Measurements from ENCODE around the gene KDM1B.

Gene KDM1B, protein sequence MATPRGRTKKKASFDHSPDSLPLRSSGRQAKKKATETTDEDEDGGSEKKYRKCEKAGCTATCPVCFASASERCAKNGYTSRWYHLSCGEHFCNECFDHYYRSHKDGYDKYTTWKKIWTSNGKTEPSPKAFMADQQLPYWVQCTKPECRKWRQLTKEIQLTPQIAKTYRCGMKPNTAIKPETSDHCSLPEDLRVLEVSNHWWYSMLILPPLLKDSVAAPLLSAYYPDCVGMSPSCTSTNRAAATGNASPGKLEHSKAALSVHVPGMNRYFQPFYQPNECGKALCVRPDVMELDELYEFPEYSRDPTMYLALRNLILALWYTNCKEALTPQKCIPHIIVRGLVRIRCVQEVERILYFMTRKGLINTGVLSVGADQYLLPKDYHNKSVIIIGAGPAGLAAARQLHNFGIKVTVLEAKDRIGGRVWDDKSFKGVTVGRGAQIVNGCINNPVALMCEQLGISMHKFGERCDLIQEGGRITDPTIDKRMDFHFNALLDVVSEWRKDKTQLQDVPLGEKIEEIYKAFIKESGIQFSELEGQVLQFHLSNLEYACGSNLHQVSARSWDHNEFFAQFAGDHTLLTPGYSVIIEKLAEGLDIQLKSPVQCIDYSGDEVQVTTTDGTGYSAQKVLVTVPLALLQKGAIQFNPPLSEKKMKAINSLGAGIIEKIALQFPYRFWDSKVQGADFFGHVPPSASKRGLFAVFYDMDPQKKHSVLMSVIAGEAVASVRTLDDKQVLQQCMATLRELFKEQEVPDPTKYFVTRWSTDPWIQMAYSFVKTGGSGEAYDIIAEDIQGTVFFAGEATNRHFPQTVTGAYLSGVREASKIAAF

DNA sequence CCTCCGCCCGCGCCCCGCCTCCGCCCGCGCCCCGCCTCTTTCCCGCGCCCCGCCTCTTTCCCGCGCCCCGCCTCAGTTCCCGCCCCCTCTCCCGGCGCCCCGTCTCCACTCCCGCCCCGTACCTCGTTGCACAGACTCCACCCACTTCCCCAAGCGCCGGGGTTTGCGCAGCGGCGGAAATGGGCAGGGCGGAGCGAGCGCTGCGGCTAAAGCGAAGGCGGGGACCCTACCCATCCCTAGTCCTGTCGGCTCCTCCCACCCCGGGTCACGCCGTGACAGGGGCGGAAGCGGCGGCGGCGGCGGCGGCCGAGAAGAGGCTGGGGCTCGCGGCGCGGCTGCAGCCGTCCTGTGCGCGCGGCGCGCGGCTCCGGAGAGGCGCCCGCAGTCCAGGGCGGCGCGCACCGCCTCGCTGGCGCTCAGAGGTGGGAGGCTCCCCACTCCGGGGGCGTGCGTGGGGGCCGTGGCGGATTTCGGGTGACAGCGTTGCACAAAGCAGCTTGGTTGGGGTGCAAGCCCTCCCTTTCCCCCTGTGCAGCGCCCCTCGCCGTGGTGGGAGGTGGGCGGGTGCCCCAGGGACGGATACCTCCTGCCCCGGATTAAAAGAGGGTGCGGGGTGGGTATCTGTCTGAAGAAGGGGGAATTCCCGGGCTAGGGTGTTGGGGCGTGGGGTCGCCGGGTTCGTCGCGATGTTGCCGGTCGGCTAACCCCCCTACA lies at the start of gene KDM1B:
Gene KDM1B, plus strand, starts transcription at position 273 of the 714 bp plus-strand sequence. CDS start 4,474 bp downstream, outside the sequence.
- peak; percentile 99 for DNase-seq

DNA sequence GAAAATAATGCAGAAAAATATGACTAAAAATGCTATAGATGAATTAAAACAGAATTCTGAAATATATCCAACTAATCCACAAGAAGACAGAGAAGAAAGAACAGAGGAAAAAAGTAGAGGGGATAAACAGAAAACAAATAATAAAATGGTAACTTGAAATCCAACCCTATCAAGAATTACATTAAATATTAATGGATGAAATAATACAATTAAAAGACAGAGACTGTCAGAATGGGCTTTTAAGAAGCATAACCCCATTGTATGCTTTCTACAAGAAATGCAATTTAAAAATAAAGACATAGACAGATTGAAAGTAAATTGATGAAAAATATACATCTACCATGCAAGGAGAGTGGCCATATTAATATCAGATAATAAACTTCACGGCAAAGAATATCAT lies 48.2 kb upstream of the KDM1B start:
- DNase-seq = no peak

DNA sequence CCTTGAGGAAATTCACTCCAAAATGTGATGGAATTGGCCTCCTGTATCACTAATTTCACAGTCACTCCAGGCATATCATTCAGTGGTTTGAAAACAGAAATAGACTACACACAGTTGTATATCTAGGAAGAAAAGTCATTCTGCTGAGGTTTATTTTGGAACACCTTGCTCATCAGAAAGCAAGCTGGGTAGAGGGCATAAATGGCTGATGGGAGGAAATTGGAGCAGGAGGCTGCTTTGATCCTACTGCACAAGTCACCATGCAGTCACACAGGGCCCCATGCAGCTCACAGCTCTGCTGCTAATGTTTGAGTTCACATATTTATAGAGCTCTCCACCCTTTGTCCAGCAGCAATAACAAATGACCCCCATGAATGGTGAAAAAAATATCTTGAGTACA lies 45.1 kb upstream of the KDM1B start:
- DNase-seq = no peak

DNA sequence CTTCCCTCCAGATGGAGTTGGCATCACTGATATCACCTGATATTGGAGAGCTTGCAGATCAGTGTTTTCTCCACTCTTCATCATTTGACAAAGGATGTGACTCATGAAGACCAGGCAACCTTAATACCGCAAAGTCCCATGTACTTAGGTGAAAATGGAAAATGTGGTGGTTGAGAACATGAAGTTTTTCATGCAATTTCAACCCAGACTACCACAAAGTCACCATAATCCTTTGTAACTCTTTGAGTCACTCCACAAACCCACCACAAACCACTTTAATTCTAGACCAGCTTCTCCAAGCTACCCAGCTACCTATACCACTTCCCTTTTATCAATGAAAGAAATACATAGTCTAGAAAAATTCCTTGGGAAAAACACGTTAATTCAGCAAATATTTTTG lies 39.9 kb upstream of the KDM1B start:
- DNase-seq = peak; percentile 79

DNA sequence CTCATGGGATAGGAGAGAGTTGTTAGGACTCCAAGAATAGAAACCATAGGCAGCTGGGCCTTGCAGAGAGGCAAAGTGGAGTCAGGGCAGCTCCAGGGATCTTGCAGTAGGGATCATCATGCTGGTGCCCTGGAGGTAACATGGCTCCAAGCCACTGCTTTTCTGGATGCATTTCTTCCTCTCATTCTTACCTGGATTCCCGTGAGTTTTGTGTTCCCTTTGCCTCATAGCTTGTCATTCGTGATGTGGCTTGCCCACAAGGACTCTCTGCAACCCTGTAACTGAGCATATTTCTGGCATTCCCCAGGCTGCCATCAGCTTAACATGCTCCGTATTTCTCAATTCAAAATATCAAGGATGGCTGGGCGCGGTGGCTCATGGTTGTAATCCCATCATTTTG lies 38.1 kb upstream of the KDM1B start:
- no peak for DNase-seq

DNA sequence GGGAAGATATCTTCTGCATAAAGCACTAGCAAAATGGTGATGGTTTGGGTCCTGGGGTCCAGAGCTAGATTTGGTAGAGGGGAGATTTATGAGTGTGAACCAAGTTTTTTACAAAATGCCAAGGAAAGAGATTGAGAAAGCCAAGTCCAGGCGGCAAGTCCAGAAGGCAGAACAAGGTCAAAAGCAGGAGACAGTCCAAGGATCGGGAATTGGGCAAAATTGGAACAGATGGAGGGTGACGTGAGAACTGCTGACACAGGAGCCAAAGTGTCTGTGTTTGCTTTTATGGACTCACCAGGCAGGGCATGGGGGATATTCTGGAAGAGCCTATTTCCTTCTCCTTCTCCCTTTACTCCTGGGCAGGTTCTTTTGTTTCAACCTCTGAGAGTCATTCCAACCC lies 36.9 kb upstream of the KDM1B start:
- no peak for DNase-seq

DNA sequence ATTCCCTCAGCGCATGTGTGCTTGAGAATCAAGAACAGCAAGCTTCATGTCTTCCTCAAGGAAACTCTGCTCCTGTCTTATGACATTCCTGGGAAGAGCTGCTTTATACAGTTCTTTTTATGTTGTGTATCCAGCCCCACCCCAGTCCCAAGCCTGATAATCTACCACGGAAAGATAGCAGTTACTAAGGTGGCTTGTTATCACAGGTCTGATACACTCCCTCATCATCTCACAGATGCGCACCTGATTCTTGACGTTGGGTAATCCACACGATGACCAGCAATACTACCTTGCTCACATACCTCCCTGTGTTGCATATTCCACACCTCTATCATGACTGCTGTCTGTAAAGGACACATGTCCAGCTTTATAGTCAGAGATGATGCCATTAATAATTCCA lies 36.0 kb upstream of the KDM1B start:
- no peak for DNase-seq

DNA sequence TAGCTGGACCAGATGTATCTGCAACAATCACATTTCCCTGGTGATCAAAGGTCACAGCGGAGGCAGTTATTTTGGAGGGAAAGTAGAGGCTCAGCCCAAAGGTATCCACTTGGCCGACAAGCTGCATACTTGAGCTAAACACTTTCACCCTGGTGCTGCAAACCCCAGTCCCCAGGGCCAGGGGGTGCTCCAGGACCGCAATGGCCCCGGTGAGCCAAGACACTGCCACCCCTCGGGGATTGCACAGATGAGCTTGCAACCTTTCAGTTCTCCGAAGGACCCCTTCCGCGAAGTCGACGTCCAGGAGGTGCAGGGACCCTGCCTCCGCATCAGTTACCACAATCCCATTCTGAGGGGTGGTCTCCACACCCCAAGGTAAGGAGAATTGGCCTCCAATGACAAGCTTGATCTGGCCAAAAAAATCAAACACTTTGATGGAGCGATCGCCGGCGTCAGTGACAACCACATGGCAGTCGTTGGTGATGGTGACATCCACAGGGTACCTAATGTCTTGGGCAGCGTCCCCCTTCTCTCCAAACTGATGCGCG lies 33.6 kb upstream of the KDM1B start:
- DNase-seq = no peak

DNA sequence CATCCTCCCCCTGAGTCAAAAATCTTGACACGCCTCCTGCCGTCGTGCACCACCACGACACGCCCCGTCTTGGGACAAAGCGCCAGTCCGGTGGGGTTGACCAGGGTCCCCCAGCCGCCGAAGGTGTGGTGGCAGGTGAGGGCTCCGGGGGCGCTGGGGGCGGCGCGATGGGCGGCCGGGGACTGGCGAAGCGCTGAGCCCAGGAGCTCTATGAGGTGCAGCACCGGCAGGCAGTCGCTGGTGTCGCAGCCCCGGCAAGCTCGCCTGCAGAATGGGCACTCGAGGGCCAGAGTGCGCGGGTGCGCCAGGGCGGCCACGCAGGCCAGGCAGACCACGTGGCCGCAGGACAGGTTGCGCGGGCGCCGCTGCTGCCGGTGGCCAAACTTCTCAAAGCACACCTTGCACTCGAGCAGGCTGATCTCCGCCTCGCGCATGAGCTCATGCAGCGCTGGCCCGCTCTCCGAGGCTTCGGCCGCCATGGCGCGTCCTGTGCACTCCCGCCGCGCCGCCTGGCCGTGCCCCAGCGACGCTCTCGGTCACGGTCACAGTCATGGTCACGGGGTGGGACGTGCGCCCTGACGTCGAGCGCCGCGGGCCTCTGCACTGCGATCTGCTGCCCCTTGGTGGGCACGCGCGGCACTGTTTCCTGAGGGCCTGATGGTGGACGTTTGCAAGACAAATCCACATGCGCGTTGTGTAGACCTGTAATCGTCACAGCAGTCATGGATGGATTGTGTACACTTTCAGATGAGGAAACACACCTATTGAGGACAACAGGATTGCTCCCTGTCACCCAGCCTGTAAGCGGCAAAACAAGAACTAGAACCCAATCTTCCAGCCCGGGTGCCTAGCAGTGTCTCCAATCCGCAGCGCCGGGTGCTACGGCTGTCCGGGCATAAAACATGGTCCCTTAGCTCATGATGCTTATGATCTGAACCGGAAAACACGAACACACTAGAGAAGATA lies 32.8 kb upstream of the KDM1B start, which contains the start of gene NHLRC1:
Gene NHLRC1, minus strand, starts transcription at position 550 of the 966 bp plus-strand sequence. Its CDS starts 71 bp downstream, at position 479.
- peak; percentile 83 for DNase-seq

DNA sequence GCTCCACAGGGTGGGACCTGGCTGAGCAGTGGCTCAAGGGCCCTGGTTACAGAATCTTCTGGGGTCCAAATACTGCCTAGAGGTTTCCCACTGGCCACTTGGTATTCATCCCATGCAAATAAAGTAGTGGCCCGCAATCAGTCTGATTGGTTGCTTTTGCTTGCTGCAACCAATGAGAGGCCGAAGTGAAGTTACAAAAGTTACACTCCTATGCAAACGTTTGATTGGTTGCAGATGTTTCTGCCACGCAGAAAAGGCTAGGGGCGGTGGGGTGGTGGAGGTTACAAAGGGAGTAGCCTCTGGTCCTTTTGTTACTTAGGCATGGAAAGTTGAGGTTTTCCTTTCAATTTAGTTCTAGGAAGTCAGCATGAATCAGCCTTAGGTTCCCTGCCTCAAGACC lies 29.1 kb upstream of the KDM1B start:
- DNase-seq = no peak

DNA sequence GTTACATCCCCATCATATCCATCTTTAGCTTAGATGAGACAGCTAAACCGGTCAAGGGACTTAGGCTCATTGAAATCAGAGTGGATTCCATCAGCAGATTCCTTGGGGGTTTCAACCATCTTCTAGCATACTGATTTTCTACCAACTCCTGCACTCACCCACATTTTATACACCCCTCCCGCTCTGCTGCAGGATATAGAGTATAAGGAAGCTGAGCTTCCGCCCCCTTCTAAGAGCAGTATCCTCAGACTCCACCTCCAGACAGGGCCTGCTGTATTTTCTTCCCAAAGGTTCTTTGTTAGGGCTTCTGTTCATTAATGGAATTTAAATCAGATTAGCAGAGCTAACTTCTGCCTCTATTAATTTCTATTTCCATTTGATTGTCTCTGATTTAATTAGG lies 22.9 kb upstream of the KDM1B start:
- DNase-seq = no peak

DNA sequence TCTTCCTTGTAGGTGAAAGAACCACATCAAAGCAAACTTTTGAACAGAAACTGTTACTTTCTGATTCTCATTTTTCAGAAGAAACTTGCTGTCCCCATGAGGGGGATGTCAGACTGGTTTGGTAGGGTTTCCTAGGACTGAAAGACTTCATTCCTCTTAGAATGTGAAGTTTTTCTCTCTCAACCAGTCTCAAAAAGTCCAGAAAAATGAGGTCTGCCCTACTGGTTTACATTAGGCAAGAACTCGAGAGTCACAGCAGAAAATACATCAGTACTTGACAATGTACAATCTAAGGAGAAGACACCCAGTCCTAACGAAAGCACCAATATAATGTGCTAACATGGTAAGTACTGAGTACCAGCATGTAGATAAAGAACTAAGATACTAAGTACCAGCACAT lies 20.1 kb upstream of the KDM1B start:
- DNase-seq = no peak

DNA sequence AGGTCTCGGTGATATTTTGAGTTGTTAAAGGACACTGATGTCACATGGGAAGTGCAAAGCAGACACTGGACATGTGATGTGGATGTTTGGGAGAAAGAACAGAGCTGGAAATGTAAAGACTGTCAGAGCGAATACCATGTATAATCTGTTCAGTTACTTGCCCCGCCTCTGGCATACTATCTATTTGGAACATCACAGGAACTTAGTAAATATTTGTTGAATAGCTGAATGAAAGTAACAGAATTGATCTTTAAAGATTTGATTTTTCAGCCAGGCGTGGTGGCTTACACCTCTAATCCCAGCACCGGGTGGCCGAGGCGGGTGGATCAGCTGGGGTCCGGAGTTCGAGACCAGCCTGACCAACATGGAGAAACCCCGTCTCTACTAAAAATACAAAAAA lies 19.0 kb upstream of the KDM1B start:
- DNase-seq = no peak

DNA sequence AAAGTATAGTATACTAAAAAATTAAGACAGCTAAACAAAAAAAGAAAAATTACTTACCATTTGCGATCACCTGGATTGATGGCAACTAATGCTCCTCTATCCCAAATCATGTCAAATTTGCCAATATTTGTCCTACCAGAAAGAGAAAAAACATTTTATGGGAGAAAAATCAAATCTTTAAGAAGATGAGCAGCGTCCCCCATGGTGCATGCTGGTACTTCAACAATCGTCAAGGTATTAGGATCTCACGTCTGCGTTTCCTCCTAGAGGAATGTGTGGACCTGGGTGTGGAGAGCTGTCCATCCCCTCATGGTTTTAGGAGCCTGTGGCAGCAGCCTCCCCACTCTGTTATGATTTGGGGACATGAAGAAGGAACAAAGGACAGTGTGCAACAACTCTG lies 16.3 kb upstream of the KDM1B start:
- no peak for DNase-seq

DNA sequence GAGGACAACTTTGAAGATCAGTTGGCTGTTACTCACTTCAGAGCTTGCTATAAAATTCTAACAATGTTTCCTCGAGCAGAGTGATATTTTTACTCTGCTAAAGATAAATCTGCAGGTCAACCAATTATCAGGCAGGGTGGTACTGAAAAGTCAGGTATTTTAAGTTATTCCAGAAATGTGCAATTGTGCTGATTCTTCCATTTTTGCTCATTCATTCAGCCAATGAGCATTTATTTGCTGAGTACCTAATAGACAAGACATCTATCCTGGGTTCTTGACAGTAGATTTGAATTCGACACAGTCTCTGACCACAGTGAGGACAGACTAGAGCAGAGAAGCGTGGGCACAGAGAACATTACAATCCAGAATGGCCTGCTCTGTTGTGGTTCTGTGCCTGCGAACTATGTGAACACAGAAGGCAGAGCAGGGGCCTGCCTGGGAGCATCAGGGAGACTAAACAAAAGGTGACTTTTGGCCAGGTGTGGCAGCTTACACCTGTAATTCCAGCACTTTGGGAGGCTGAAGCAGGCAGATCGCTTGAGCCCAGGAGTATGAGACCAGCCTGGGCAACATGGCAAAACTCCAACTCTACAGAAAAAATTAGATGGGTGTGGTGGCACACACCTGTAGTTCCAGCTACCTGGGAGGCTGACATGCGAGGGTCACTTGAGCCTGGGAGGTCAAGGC lies 15.1 kb upstream of the KDM1B start:
- DNase-seq = no peak

DNA sequence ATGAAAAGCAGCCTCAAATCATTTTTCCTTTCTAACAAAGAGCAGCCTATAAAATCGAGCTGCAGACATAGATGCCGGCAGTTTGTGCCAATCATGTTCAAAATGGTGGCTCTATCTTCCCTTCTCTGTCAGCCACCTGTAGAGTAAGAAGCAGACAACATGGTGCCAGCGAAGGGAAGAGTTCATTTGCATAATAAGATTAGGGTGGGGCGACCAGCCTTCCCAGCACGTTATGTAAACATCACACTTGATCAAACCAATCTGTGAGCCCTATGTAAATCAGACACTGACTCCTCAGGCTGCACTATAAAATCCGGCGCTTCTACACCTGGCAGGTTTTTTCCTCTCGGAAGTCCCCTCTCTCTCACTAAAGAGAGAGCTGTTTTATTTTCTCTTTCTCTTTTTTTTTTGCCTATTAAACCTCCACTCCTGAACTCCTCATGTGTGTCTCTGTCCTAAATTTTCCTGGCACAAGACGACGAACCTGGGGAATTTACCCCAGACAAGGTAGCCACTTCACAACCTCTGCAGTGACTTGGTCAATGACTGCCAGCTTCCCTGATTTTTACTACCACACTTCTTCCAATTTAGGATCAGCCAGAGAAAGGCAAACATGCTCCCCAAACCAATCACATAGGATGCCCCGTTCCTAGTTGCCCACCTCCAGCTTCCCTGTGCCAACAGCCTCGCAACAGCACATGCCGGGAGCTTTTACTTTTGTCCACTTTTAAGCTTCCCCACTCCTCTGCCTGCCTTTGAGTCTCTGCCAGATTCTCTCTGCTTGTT lies 13.2 kb upstream of the KDM1B start:
- DNase-seq = no peak

DNA sequence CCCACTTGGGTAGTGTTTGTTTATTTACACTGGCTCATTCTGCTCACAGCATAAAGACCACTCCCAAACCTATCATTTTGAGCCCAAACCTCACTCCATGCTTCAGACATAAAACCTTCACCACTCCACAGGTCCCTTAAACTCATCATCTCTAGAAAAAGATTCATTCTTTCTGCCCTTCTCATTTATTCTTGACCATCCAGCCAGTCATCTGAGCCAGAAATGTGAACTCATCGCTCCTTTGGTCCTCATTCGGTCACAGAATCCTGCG lies 12.7 kb upstream of the KDM1B start:
- DNase-seq = no peak

DNA sequence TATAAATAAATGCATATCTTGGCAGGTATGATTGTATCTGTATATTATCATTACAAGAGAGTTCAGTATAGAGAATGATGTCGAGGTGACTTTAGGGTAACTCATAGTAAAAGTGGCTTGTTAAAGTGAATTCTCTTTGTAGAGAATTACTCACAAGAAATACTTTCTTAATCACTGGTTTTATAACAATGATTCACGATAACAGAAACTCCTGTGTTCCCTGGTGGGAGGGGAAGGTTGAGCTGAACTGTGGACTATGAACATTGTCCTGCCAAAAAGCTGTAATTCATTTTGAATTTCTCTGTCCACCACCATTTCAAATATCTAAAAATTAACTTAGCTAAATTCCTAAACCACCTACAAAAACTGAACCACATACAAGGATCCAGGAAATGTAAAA lies 8.1 kb upstream of the KDM1B start:
- no peak for DNase-seq

DNA sequence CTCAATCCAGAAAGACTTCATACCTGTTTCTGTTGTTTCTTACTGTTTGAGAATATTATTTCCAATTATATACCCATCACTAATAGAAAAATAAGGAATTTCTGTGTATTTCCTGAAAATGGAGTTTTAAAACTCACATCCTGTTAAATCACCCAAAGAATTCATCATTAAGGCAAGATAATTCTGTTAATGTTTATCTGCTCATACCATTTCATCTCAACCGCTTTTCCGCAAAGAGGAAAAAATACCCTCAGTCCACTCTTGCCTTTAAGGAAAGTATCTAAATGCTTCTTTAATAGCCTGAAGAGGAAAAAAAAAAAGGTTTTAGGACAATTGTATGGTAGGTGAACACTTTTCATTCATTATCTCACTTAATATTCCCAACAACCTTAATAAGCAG lies 7.6 kb upstream of the KDM1B start:
- DNase-seq = no peak

DNA sequence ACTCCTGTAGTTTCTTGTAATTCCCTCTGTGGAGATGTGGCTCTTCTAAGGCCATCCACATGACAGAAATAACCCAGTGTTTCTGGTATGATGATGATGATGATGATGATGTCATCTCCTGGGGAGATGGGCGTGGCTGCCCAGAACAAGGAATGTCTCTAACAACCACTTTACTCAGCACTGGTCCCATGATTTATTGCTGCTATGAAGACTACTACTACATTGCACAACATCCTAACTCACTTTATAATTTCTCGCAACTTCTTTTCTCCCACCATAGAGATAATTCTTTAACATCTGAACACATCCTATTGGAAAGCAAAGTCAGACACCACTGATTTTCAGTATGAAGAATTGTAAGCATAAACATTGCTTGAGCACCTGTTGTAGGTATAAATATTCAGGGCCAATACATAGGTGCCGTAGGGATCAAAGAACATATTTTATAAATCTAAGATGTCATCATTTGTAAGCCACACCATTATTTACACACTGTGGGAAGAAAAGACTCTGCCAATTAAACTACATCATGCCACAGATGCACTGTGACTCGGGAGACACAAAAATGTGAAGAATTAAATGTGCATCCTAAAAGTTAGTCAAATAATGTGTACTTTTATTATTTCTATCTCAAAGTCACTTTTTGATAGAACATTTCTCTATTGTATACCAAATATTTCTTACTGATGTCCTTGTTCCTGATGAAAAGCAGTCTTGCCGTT lies 6.8 kb upstream of the KDM1B start:
- peak; percentile 8 for DNase-seq
